Tibial nerve (tissue), 3 donors: ENCODE results near the gene MLX.

Experiments
- POLR2A ChIP-seq, 2 donors: fragments of 450-650 bp; IDR thresholded peaks; one replicate each; pipeline ENCODE4 v1.6.1; 2017; ENCODE audit warnings: antibody characterized with exemption in 2 of 2, mild to moderate bottlenecking in 2 of 2, moderate library complexity in 2 of 2
- TF ChIP-seq, protein P1 (sequence below), 5 experiments: fragments of 200-600 bp in 3 of 5; fragments of 450-650 bp in 2 of 5; sonication (generic) in 3 of 5; IDR thresholded peaks; one replicate each; pipeline ENCODE4 v1.5.1; 2016 to 2019; ENCODE audit warnings: antibody characterized with exemption in 5 of 5, mild to moderate bottlenecking in 3 of 5, moderate library complexity in 2 of 5

DNA sequence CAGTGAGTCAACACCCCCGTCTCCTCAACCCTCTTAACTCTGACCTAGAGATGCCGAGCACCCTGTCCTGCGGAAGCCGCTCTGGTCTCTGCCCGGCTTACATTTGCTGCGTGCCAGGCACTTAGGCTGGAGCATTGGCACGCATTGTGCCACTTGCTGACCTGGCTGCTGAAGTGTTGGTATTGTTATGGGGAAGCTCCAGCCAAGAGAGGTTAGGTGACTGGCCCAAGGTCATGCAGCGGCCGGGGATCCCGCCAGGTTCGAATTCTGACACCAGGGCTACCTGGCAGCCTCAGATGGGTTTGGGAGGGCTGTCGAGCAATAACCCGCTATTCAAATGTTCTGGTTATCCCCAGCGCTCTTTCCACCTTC is 19.2 kb upstream of the MLX start:
- TF ChIP-seq, protein P1, sequence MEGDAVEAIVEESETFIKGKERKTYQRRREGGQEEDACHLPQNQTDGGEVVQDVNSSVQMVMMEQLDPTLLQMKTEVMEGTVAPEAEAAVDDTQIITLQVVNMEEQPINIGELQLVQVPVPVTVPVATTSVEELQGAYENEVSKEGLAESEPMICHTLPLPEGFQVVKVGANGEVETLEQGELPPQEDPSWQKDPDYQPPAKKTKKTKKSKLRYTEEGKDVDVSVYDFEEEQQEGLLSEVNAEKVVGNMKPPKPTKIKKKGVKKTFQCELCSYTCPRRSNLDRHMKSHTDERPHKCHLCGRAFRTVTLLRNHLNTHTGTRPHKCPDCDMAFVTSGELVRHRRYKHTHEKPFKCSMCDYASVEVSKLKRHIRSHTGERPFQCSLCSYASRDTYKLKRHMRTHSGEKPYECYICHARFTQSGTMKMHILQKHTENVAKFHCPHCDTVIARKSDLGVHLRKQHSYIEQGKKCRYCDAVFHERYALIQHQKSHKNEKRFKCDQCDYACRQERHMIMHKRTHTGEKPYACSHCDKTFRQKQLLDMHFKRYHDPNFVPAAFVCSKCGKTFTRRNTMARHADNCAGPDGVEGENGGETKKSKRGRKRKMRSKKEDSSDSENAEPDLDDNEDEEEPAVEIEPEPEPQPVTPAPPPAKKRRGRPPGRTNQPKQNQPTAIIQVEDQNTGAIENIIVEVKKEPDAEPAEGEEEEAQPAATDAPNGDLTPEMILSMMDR (IDR thresholded peaks at IDR 0.05): no peak
- no peak for TF ChIP-seq POLR2A (IDR thresholded peaks at IDR 0.05)
